ENCODE data around the gene BCAR3.

Gene BCAR3

DNA sequence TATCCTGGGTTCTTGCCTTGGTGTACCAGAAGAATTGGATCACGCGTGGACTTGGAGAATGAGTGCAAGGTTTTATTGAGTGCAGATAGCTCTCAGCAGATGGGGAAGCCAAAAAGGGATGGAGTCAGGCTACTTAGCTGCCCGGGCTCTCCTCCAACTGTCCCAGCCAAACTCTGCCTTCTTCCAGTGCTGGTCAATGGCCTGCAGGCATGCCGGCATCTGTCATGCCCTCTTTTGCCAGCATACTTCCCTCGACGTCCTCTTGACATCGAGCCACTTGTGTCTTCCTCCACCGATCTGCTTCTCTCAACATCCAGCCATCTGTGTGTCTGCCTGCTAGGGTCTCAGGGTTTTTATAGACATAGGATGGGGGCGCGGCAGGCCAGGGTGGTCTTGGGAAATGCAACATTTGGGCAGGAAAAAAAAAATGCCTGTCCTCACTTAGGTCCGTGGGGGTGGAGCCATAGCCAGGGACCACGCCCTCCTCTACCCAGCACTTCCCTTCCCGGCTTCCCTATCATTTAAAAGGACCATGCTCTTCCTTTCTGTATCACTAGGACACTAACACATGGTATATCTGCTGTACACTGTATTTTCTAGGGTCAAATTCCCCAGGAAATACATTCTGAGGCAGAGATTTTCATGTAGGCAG, 47.0 kb upstream of the BCAR3 start:
- Histone ChIP-seq H3K27ac (no peak overlapping the region), H3K4me3 (ENCODE audit: low read depth, low read length) (no peak overlapping the region)

DNA sequence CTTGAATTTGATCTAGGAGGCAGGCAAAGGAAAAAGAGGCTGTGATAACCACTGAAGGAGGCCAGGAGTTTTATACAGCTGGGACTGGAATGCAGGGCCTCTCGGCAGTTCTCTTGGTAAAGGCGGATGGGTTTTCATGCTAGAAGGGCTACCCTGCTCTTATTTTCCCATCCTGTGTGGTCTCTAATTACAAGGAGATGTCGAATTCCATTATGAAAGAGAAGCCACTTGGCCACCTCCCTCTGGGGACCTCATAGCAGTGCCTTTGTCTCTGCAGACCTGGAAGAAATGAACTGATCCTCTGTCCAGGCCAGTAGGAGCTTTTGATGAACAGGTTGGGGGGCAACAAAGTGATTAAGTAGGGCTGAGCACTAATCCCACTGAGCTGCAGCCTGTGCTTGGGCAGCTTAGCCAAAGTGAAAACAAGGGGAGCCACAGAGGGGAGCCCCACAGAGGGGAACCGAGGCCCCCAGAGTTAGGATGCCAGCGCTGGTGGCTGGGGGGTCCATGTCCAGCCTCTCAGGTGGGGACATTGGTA, 42.2 kb upstream of the BCAR3 start:
- H3K9ac ChIP-seq, result no peak overlapping the region
- H3K79me2 ChIP-seq, result no peaks in the 10 kb centered on the region
- no peaks in the 10 kb centered on the region for H3K27me3 ChIP-seq (ENCODE audit: control insufficient read depth, insufficient read depth, low read length)
- no peak overlapping the region for H2AFZ ChIP-seq
- TF ChIP-seq, protein P1, sequence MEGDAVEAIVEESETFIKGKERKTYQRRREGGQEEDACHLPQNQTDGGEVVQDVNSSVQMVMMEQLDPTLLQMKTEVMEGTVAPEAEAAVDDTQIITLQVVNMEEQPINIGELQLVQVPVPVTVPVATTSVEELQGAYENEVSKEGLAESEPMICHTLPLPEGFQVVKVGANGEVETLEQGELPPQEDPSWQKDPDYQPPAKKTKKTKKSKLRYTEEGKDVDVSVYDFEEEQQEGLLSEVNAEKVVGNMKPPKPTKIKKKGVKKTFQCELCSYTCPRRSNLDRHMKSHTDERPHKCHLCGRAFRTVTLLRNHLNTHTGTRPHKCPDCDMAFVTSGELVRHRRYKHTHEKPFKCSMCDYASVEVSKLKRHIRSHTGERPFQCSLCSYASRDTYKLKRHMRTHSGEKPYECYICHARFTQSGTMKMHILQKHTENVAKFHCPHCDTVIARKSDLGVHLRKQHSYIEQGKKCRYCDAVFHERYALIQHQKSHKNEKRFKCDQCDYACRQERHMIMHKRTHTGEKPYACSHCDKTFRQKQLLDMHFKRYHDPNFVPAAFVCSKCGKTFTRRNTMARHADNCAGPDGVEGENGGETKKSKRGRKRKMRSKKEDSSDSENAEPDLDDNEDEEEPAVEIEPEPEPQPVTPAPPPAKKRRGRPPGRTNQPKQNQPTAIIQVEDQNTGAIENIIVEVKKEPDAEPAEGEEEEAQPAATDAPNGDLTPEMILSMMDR (IDR thresholded peaks at IDR 0.05), result no peak
- peaks cover 5% of the 10 kb centered on the region for H3K4me1 ChIP-seq
- H3K27ac ChIP-seq, result no peak overlapping the region
- H3K4me3 ChIP-seq (ENCODE audit: low read depth, low read length), result no peak overlapping the region
- H3K36me3 ChIP-seq (ENCODE audit: control insufficient read depth, insufficient read depth, low read length), result no peaks in the 10 kb centered on the region
- no peaks in the 10 kb centered on the region for H3K9me3 ChIP-seq (ENCODE audit: control insufficient read depth, low read length)
- no peak overlapping the region for H3K4me2 ChIP-seq (ENCODE audit: low read length)

More for the DNA sequence above, 47.0 kb upstream of the BCAR3 start:
- Histone ChIP-seq H3K36me3 (ENCODE audit: control insufficient read depth, insufficient read depth, low read length) (no peaks in the 10 kb centered on the region), H3K9me3 (ENCODE audit: control insufficient read depth, low read length) (no peaks in the 10 kb centered on the region), H3K79me2 (no peaks in the 10 kb centered on the region), H3K9ac (no peak overlapping the region), H3K27me3 (ENCODE audit: control insufficient read depth, insufficient read depth, low read length) (no peaks in the 10 kb centered on the region), H3K4me1 (no peaks in the 10 kb centered on the region), H2AFZ (no peak overlapping the region), H3K4me2 (ENCODE audit: low read length) (no peak overlapping the region)
- TF ChIP-seq, protein P1 (IDR thresholded peaks at IDR 0.05), result no peak

DNA sequence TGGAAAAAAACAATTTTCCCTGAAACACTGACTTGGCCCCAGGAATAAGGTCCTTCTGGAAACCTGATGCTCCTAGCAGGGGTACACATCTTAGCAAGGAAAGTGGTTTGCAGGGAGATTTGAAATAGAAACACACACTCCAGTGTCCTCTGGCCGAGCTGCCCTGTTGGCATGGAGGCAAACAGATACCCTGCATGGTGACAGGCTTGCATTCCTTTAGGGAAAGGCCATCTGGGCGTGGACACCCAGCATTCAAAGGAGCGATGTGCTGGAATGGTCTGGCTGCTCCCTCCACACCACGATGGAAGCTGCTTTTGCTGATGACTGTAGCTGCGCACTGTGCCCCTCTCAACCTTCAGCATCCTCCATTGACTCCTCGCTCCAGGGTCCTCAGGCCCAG, 41.5 kb upstream of the BCAR3 start:
- Histone ChIP-seq H3K27me3 (ENCODE audit: control insufficient read depth, insufficient read depth, low read length) (no peaks in the 10 kb centered on the region), H3K79me2 (no peaks in the 10 kb centered on the region), H3K4me1 (peaks cover 5% of the 10 kb centered on the region), H3K4me3 (ENCODE audit: low read depth, low read length) (no peak overlapping the region), H3K9me3 (ENCODE audit: control insufficient read depth, low read length) (no peaks in the 10 kb centered on the region), H2AFZ (no peak overlapping the region), H3K27ac (no peak overlapping the region), H3K36me3 (ENCODE audit: control insufficient read depth, insufficient read depth, low read length) (no peaks in the 10 kb centered on the region), H3K4me2 (ENCODE audit: low read length) (no peak overlapping the region), H3K9ac (no peak overlapping the region)
- TF ChIP-seq, protein P1 (IDR thresholded peaks at IDR 0.05), result no peak

DNA sequence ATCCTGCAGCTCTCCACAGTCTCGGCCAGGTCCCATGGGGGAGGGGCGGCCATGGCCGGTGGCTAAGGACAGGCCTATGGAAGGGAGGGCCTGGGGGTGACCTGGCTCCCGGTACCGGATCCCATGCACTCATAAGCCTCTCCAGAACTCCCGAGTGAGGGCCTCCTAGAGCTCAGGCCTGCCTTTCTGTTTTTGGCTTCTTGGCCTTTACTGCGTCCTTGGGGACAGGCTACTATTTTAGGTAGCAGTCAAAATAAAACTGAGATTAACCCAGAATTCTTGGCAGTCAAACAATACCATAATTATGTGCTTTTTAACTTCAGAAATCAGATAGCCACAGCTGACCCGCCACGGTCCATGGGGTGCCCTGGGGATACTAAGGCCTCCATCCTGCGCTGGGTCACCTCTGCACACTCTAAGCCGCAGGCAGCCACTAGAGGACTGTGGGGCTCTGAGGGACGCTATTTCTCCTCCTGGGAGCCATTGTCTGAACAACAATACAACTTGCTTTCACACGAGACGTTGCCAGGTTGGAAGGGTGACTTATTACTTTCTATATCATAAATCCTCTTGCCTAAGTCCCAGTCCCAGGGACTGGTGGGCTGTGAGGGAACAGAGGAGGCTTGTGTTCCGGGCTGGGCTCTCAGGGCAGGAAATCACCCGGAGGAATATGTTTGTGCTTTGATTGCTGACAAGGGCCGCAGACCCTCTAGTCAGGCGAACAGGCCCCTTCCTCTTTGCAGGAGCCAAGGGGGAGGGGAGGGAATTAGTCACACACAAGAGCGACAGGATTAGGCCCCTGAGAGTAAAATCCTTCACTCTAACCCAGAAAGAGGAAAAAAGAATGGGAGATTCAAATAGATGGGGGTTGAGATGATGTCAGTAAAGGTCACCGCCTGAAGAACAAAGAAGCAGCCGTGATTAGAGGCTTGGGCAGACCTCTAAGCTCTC, 40.7 kb upstream of the BCAR3 start:
- Histone ChIP-seq H3K9ac (no peak overlapping the region), H3K9me3 (ENCODE audit: control insufficient read depth, low read length) (no peaks in the 10 kb centered on the region), H3K27me3 (ENCODE audit: control insufficient read depth, insufficient read depth, low read length) (no peaks in the 10 kb centered on the region), H3K27ac (no peak overlapping the region), H3K4me1 (peaks cover 5% of the 10 kb centered on the region), H3K4me3 (ENCODE audit: low read depth, low read length) (no peak overlapping the region), H3K36me3 (ENCODE audit: control insufficient read depth, insufficient read depth, low read length) (no peaks in the 10 kb centered on the region), H3K4me2 (ENCODE audit: low read length) (no peak overlapping the region), H2AFZ (peak overlapping the region; percentile 6), H3K79me2 (no peaks in the 10 kb centered on the region)
- TF ChIP-seq, protein P1 (IDR thresholded peaks at IDR 0.05), result no peak
